ENCODE measurements around the gene MLANA.

Gene MLANA

DNA sequence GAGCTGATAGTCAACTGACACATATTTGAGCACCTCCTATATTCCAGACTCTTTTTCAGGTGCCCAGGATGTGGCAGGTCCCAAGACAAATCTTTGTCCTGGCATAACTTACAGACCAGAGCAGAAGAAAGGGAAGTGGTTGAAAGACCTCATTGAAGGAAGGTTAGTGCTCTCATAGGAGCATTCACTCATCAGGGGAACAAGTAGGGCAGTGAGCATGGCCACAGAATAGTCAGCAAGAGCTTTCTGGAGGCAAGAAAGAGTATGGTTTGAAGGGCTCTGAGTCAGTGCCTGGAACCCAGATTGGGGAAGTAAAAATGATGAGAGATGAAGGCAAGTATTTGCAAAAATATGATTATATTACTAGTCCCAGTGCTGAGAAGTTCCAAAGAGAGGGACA, 32.8 kb upstream of the MLANA start:
- H3K27ac ChIP-seq: no peak overlapping the region
- no peak for TF ChIP-seq CTCF (IDR thresholded peaks at IDR 0.05)
- no peak for TF ChIP-seq ZFX (IDR thresholded peaks at IDR 0.05; ENCODE audit: borderline replicate concordance)

DNA sequence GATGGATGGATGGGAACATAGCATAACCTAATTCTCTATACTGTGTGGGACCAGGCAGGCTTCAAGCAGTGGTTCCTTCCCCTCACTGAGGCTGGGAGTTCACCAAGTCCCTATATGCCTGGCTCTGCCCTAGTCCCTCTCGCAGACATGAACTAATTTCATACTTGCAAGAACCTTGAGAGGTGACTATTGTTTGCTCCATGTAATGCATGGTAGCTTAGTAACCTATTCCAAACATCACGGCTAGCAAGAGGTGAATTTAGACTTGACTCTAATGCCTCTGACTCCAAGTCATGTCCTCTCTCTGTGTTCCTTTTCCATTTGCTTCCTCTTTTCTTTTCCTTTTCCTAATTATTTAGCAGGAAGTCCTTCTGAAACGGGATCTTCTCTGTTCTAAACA, 31.9 kb upstream of the MLANA start:
- H3K27ac ChIP-seq: no peak overlapping the region
- no peak for TF ChIP-seq ZFX (IDR thresholded peaks at IDR 0.05; ENCODE audit: borderline replicate concordance)
- TF ChIP-seq CTCF (IDR thresholded peaks at IDR 0.05): no peak

- TF ChIP-seq CTCF (IDR thresholded peaks at IDR 0.05): no peak
- no peak overlapping the region for H3K27ac ChIP-seq
Observed at GRCh38 chr9:5863092-5863746, 27.5 kb upstream of the MLANA start.

- no peak overlapping the region for H3K27ac ChIP-seq
- TF ChIP-seq CTCF (IDR thresholded peaks at IDR 0.05) (no peak), ZFX (IDR thresholded peaks at IDR 0.05; ENCODE audit: borderline replicate concordance) (no peak)
Observed at GRCh38 chr9:5864446-5864845, 26.2 kb upstream of the MLANA start.

DNA sequence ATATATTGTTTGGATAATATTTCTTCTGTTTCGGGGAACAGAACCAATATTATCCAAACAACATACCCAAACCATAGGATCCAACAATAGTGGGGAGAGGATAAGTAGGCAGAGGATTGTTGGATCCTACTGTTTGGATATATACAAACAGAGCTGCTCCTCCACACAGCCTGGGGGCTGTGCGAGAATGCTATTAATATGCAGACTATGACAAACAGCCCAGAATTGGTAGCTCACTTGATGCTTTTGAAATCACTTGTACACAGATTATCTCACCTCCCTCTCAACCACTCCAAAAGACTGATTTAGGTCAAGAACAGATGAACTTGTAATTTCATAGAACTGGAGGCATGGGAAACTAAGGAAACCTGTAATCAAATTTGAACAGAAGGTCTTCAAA, 24.4 kb upstream of the MLANA start:
- TF ChIP-seq CTCF (IDR thresholded peaks at IDR 0.05): no peak
- no peak for TF ChIP-seq ZFX (IDR thresholded peaks at IDR 0.05; ENCODE audit: borderline replicate concordance)

DNA sequence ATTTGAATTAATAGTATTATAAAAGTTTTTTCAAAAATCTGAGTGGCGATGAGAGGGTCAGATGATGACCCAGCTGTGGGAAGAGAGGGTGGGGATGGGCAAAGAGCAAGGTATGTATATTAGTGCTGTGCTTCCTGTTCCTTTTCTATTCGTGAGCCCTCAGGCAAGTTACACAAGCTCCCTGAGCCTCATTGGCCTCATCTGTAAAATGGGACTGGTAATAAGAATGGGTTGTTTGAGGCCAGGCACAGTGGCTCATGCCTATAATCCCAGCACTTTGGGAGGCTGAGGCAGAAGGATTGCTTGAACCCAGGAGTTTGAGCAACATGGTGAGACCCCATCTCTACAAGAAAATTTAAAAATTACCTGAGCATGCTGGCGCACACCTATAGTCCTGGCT, 24.0 kb upstream of the MLANA start:
- TF ChIP-seq CTCF (IDR thresholded peaks at IDR 0.05) (no peak), ZFX (IDR thresholded peaks at IDR 0.05; ENCODE audit: borderline replicate concordance) (no peak)
- no peak overlapping the region for H3K27ac ChIP-seq

More for the DNA sequence above, 24.4 kb upstream of the MLANA start:
- H3K27ac ChIP-seq: no peak overlapping the region

DNA sequence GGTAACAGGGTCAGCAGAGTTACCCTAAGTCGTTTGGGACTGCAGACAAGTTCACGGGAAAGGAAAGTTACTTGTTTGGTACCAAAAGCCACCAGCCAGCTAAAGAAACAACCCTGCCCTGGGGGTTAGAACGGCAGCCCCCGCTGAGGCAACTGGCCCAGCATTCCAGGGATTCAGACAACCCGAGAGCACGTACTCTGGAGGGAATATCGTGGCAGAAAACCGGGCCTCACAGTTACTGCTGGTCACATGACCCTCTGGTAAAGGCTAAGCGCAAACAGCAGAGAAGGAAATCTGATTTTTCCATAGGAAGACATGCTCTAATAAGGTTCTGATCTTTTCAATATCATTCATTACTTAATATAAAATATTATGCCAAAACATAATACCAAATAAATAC, 22.5 kb upstream of the MLANA start:
- TF ChIP-seq CTCF (IDR thresholded peaks at IDR 0.05) (no peak), ZFX (IDR thresholded peaks at IDR 0.05; ENCODE audit: borderline replicate concordance) (no peak)
- no peak overlapping the region for H3K27ac ChIP-seq
